ENCODE measurements around the gene LYRM2. TPM values are rescaled to one million over a fixed set of nuclear protein-coding genes. Genes with fewer than 3 reads are reported as not detected.

LYRM2 gene
- total RNA-seq, 4 donors from 2014 or later: 10.3 to 24.8 (median 11.5) TPM

DNA sequence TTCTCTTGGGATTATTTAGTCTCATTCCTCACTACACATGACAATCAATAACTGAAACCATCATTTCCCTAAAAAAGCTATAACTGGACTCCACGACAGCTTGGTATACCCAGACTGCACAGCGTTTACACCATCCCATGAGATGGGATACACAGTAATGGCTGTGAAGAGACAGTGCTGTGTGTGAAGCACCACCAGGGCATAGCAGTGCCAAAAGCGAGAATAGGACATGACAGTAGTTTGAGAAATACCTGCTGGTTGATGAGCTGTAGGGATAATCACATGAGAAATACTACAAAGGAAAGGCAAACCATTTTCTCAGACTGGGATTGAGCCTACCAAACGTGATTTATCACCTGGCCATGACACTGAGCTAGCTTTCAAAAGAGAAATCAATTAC is 22.4 kb upstream of the LYRM2 start:
- TF ChIP-seq, protein P1, sequence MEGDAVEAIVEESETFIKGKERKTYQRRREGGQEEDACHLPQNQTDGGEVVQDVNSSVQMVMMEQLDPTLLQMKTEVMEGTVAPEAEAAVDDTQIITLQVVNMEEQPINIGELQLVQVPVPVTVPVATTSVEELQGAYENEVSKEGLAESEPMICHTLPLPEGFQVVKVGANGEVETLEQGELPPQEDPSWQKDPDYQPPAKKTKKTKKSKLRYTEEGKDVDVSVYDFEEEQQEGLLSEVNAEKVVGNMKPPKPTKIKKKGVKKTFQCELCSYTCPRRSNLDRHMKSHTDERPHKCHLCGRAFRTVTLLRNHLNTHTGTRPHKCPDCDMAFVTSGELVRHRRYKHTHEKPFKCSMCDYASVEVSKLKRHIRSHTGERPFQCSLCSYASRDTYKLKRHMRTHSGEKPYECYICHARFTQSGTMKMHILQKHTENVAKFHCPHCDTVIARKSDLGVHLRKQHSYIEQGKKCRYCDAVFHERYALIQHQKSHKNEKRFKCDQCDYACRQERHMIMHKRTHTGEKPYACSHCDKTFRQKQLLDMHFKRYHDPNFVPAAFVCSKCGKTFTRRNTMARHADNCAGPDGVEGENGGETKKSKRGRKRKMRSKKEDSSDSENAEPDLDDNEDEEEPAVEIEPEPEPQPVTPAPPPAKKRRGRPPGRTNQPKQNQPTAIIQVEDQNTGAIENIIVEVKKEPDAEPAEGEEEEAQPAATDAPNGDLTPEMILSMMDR (IDR thresholded peaks at IDR 0.05): no peak
- TF ChIP-seq POLR2A (IDR thresholded peaks at IDR 0.05): no peak
- H3K27me3 ChIP-seq: no peaks in the 10 kb centered on the region

DNA sequence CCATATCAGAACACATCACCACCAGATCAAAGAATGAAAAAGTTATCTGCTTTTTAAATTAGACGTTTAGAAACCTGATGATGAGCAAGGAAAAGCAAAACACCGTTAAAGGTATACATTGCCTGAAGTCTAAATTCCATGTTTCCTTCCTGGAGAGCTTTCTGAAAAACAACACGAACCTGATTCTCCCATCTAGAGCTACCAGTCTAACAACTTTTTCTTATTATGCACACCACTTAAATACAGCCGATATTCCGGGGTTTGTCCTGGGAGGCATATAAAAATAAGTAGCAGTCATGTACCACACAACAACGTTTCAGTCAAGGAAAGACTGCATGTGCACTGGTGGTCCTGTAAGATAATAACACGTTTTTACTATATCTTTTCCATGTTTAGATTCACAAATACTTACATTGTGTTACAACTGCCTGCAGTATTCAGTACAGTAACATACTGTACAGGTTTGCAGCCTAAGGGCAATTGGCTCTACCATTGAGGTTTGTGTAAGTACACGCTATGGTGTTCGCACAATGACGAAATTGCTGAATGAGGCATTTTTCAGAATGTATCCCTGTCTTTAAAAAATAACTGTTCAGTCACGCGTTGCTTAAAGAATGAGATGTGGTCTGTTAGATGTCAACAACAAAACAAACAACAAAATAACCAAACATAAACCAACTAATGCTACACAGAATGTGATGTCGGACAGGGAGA is 19.1 kb upstream of the LYRM2 start:
- TF ChIP-seq POLR2A (IDR thresholded peaks at IDR 0.05): no peak
- TF ChIP-seq, protein P1 (IDR thresholded peaks at IDR 0.05): no peak
- no peaks in the 10 kb centered on the region for H3K9me3 ChIP-seq
- DNase-seq: no peak
- no peaks in the 10 kb centered on the region for H3K27me3 ChIP-seq
- no peak overlapping the region for H3K4me3 ChIP-seq
- peaks cover 0 to 89% (median 0%) of the 10 kb centered on the region in 3 donors for H3K36me3 ChIP-seq
- H3K4me1 ChIP-seq: no peaks in the 10 kb centered on the region
- no peak overlapping the region for H3K27ac ChIP-seq

More for the DNA sequence above, 22.4 kb upstream of the LYRM2 start:
- no peak overlapping the region for H3K4me3 ChIP-seq
- no peaks in the 10 kb centered on the region for H3K4me1 ChIP-seq
- no peaks in the 10 kb centered on the region for H3K9me3 ChIP-seq
- DNase-seq: no peak
- no peak overlapping the region for H3K27ac ChIP-seq
- H3K36me3 ChIP-seq: peaks cover 0 to 88% (median 0%) of the 10 kb centered on the region in 3 donors

DNA sequence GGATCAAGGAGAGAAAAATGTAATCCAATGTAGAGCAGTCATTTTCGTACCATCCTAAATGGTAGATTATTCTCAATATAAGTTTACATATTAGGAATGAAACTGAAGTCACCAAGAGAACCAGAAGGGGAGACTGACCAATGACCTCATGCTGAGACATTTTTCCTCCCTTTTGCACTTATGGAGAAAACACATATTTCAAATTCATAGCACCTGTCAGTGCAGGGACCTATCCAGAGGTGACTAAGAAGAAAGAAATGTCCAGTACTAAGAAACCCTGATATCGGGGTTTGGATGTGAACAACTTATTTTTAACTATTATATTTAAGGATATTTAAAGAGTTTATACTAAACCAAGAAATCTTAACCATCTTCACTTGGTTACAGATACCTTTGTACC is 16.6 kb upstream of the LYRM2 start:
- H3K36me3 ChIP-seq: peaks cover 0 to 85% (median 0%) of the 10 kb centered on the region in 3 donors
- H3K4me1 ChIP-seq: no peaks in the 10 kb centered on the region
- no peaks in the 10 kb centered on the region for H3K9me3 ChIP-seq
- H3K4me3 ChIP-seq: no peak overlapping the region
- TF ChIP-seq, protein P1 (IDR thresholded peaks at IDR 0.05): no peak
- no peak for TF ChIP-seq POLR2A (IDR thresholded peaks at IDR 0.05)
- no peak overlapping the region for H3K27ac ChIP-seq
- H3K27me3 ChIP-seq: no peaks in the 10 kb centered on the region
- no peak for DNase-seq

DNA sequence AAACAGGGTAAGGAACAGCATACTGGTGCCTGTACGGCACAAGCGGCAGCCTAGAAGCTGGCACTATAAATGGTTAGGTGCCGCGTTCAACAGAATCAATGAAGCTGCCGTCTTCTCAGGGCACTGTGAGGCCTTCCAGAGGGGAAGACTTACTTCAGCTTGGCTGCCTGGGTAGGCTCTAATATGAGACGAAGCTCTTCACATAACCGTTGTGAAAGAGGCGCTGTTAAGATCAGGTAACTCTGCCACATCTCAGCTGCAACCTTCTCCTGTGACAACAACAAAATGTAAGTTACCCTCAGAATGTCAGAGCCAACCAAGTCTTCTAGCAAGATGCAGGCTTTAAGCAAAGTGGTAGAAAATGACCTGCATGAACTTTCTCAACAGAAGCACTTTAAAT is 12.0 kb upstream of the LYRM2 start:
- TF ChIP-seq POLR2A (IDR thresholded peaks at IDR 0.05): no peak
- TF ChIP-seq, protein P1 (IDR thresholded peaks at IDR 0.05): no peak
- Histone ChIP-seq H3K27ac (no peak overlapping the region), H3K4me1 (no peaks in the 10 kb centered on the region), H3K36me3 (peaks cover 0 to 90% (median 0%) of the 10 kb centered on the region in 3 donors), H3K9me3 (no peaks in the 10 kb centered on the region), H3K27me3 (no peaks in the 10 kb centered on the region), H3K4me3 (no peak overlapping the region)
- no peak for DNase-seq

DNA sequence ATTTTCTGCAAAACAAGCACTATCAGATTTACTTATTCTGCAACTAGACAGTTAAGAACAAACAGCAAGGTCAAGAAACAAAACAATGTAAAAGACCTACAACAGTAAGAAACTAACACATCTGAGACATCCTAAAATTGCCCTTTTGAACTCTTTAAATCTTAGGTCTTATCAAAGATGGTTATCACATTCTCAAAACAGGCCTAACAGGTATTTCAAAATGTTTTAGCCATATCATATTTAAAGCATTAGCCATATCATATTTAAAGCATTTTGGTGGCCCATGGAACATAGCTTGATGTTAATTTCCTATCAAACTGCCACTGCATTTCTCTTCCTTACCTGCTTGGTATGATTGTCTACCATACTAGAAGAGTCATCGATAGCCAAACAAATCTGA is 11.1 kb upstream of the LYRM2 start:
- no peak for TF ChIP-seq POLR2A (IDR thresholded peaks at IDR 0.05)
- TF ChIP-seq, protein P1 (IDR thresholded peaks at IDR 0.05): no peak
- H3K4me1 ChIP-seq: no peaks in the 10 kb centered on the region
- no peak for DNase-seq
- no peak overlapping the region for H3K27ac ChIP-seq
- H3K9me3 ChIP-seq: no peaks in the 10 kb centered on the region
- H3K4me3 ChIP-seq: no peak overlapping the region
- no peaks in the 10 kb centered on the region for H3K27me3 ChIP-seq
- peaks cover 0 to 88% (median 0%) of the 10 kb centered on the region in 3 donors for H3K36me3 ChIP-seq
